ENCODE data around the gene MACIR. TPM values are rescaled to one million over a fixed set of nuclear protein-coding genes. Genes with fewer than 3 reads are reported as not detected.

The MACIR gene
- polyA plus RNA-seq, 5 donors, result 11.4 to 16.8 (median 12.3) TPM

DNA sequence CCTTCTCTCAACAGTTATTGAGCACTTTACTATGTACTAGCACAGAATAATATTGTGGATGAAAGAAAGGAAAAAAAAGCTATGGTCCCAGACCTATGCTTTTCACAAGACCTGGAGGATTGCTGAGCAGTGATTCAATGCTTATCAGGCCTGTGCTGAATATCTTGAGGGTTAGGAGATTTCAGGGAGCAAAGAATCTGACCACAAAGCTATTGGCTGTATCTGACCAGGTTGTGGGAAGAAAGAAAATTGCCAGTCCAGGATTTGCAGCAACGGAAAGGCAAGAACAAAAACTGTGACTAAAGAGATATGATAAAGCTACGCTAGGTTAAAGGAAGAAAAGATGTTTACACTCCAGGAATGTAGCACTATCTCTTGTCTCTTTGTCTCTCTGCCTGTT is 14.9 kb upstream of the MACIR start:
- no peak for DNase-seq

DNA sequence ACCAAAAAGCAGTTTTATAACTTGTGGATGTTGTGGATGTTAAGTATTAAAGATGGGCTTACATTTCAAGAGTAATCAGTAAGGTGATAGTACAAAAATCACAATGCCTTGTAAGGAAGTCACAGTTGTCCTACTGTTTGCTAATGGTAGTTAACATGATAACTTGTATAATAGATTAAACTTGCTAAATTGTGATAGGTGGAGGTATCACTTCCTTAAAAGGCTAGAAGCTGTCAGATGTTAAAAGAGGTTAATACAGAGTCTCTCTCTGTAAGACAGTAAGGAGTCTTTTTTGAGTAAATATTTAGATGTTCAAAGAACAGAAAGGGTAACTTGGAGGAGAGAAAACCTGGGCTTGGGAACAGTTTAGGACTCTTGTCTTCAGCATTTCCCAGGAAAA is 14.2 kb upstream of the MACIR start:
- no peak for DNase-seq

DNA sequence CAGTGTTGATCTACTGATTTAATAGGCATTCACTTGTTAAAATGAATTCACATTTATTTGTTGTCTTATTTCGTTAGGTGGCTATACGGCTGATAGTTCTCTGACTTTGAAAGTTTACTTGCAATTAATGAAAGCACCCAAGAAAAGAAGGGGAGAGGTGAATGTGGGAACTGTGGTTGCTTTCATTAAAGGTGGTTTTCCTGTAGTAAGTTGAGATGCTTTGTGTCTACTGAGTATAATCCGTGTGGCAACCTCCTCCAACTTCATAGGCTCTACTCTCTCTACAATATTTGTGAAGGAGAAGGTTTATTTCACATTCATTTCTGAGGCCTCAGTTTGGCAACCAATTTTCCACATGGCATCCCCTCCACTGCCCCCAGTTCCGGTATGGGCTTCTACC is 12.8 kb upstream of the MACIR start:
- no peak for DNase-seq

DNA sequence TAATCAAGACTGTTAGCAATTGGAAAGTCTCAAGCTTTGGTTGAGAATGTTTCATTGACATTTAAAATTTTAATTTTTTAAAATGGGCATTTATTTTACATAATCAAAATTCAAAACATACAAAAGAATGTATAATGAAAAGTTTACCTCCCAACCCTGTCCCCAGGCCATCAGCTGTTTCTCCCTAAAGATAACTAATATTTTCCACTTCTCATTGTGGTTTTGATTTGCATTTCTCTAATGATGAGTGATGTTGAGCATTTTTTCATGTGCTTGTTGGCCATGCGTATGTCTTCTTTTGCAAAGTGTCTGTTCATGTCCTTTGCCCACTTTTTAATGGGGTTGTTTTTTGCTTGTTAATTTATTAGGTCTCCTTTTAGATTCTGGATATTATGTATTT is 11.4 kb upstream of the MACIR start:
- DNase-seq, result no peak

DNA sequence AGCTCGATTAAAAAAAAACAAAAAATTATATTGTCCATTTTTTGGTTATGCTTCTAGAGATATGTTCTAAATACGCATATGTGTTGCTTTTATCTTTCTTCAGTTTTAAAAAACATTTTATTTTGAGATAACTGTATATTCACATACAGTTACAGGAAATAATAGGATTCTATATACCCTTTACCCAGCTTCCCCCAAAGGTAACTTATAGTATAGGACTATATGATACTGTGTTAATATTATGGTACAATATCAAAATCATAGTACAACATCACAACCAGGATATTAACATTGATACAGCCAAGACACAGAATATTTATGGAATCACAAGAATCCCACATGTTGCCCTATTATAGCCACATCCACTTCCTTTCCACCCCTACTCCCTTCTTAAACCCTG is 9.5 kb upstream of the MACIR start:
- no peak for DNase-seq

DNA sequence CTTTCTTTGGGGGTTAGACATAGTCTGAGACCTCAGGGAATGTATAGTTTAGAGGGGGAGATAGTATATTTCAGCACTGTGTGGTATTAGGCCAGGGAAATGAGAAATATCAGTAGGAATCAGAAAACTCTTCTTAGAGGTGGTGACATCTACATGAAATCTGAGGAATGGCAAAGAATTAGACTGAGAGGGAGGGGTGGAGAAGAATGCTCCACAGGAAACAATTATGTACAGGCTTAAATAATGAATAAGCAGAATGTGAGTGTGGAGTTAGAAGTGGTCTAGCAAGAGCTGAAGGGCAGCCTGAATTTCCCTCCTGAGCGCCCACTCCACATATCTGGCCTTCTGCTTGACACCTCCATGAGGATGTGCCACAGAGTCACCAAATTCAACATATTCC is 3.6 kb upstream of the MACIR start:
- no peak for DNase-seq

DNA sequence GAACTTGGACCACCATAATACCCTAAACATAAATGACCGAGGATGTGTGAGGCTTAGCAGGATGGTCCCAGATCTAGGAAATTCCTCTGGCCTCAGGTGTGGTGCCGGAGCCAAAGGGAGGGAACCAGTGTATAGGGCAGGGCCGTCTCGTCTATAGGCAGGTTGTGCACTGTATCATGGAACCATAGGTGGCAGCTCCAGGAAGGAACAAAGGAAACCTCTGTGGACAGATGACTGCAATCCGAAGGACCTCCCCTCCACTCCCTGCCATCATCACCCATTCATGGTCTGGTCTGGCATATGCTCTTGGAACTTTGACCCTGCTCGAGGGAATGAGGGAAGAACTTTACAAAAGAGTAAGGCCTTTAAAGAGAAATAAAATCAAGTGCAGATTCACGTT is 2.9 kb upstream of the MACIR start:
- DNase-seq, result no peak

DNA sequence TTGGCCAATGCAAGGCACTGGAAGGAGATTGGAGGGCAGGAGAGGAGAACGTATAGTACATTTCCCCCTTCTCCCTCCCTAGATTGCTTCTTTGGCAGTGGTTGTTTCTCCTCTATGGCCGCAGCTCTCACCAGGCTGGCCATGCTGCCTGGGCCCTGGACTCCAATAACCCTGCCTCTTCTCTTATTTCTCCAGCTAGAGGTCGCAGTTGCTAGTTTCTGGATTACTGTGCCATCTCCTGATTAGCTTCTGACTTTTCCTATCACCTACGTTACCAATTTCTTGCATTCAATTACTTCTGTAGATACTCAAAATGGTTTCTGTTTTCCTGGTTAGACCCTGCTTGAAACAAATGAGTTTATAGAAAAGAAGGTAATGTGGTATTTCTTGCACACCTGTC is 2.4 kb upstream of the MACIR start:
- DNase-seq, result no peak

DNA sequence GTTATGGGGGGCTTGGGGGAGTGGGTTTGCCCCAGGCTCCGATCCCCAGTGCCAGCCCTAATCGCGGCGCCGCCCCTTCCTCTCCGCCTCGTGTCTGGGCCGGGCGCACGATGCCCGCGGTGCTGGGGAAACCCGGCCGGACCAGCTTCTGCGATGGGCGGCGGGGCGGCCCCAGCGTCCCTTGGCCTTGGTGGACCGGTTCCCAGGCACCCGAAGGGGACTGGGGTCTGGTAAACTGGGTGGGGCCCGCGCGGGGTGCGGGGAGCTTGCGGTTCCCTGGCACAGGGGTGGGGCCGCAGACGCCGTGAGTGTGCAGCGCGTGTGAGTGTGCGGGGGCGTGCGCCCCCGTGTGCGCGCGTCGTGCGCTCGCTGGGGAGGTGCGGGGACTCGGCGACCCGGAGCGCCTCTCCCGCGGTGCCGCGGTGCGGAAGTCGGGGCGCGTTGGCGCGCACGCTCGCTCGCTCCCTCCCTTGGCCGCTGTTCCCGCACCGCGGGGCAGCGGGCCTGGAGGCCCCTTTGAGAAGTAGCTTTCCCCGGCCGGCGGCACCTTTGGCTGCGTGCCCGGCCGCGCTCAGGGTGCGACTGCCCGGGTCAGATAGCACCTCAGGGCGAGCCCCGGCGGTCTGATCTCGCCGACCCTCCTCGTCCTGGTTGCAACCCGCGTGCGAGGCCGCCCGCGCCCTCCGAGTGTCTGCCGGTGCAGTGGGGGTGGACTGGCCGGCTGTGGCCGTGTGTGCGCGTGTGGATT is 568 bp downstream of the MACIR start:
- peak; percentile 53 to 57 for DNase-seq

DNA sequence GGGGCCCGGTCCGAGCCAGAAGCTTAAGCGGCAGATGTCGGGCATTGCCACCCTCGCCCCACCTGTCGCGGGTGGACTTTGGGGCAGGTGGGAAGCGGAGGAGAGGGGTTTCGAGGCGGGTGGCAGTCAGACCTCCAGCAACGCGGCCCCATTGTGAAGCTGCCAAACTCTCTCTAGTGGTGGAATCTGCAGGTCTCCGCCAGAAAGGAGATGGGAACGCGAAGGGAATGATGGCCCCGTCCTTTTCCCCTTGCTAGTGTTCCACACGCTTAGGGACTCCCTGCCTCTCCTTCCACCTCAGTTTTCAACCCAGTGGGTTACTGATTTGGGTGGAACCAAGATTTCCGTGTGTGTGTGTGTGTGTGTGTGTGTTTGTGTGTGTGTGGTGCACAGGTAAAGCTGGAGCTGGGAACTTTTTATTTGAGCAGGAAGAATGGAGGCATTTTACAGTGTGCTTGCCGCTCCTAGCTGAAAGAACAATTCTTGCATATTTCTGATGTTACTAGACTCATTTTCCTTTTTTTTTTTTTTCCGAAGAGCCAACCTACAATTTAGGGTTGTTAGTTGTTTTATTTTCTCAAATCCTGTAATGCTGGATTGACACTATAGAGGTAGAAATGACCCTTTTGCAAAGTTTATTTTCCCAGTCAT is 1.3 kb downstream of the MACIR start:
- no peak for DNase-seq

DNA sequence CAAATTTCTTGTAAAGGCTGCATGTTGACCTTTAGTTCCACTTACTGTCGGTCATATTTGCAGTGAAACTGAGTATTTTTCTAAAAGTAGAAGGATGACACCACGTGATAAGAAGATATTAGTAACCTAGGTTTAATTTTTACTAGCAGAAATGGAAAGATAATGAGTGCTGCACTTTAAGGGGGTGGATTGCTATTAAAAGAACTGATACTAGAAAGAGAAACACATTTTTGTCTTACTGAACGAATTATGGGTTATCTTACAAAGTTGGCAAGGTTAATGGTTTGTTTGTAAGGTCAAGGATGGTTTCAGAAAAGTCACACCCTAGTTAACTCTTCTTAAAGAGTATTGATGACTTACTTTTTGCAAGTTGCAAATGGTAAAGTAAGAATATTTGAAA is 2.4 kb downstream of the MACIR start:
- no peak for DNase-seq

DNA sequence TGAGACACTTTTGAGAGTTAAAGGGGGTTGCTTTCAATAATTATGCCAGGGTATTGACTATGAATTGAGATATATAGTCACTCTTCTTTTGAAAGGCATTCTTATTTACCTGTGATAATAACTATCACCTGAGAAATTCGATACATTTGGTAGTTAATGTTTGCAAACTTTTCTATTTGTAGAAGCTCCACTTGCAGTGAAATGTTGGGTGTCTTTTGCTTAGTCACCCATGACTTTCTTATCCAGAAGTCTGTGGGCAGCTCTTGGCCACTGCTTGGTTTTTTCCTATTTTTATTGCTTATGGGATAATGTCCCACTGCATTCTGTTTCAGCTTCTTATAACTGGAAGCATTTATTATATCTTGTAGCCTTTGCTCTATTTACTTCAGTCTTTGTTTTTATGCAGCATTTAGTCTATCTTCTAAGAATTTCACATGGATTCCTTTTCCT is 3.9 kb downstream of the MACIR start:
- DNase-seq, result no peak

DNA sequence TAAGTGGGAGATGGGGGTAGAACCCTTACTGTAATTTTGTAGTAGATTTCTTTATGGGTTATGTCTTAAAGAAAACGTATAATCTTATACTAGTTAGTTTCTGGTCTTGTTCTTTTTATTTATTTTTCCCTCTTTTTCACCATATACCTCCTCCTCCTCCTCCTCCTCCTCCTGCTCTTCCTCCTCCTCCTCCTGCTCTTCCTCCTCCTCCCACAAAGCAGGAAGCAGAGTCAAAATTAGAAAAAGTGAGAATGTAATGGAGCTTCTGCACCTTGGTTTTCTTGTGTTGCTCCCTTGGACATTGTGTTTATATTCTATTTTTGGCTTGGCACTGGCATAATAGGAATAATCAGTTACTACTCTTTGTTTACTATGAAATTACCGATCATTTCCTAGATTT is 4.5 kb downstream of the MACIR start:
- peak in 1 of 2 donors; percentile 6 for DNase-seq

DNA sequence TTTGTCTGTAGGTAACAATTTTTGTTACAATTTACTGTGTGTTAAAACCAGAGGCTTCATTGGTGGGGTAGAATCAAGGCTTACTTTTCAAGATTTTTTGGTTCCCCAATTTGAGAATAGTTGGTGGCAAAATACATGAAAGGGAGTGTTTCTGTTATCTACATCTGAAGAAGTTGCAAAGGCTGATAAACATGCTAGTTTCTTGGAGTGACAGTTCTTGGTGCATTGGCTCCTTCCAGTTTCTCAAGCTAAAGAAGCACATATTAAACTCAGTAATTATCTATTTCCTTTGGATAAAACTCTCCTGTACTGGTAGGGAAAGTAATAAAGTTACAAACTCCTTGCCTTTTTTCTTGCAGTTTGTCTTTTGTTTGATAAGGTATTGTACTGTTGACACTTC is 5.9 kb downstream of the MACIR start:
- no peak for DNase-seq

DNA sequence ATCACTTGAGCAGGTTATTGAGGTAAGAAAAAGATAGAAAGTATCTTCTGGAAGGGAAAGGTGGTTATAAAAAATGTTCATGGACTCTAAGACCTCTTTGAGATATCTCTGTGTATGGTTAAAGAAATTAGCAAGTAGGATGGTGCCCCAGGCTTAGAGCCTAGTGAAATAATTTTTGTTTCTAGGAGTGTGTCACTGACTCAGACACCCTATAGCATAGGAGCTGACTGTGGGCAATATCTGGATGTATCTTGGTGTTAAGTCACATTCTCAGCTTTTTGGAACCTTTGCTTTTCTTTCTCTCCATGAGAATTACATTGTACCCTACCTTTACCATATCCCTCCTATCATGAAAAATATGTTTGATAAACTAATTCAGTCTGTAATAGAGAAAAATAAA is 12.0 kb downstream of the MACIR start:
- DNase-seq, result no peak

DNA sequence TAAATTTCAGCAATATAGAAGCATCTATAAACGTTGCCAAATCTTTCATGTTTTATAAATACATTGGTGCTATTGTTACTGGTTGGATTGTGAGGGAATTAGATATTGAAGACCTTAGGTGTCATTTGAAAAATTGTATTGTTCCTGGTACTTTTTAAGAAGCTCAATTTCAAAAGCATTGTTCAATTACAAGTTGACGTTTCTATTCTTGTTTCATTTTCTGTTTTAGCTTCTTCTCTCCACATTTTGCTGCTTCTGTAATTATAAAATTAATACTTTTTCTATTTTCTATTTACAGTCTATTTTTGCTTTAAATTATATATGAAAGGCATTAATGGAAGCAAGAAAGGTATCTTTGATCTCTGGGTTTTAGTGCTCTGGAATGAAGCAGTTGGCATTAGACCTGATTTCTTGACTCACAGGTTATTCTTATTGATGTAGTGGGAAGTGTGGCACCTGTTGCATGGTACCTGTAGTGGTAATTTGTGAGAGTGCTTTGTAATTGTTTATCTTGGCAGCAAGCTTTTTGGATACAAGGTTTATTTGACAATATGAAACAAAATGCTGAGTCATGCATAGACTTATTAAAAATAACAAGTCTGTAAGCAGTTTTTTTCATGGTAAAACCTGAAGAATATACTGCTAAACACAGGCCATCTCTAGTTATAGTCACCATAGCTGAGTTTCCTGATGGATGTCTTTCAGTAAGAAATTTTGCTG is 13.2 kb downstream of the MACIR start:
- no peak for DNase-seq

DNA sequence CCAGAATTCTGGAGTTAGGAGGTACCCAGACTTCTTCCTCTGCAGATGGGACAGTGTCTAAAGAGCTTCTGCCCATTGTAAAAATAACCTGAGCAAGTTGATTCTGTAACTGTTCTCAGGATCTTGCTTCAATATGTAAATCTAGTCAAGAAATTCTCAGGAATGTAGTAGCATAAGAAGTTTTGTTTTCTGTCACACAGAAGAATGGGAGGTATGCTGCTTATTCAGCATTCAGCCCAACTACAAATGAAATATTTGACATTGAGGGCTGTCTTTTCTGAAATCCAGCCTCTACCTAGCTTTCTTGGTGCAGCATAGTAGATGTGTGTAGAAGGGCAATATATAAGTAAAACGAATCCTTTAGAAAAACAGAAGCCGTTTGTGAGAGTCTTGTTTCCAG is 13.8 kb downstream of the MACIR start:
- DNase-seq, result no peak

DNA sequence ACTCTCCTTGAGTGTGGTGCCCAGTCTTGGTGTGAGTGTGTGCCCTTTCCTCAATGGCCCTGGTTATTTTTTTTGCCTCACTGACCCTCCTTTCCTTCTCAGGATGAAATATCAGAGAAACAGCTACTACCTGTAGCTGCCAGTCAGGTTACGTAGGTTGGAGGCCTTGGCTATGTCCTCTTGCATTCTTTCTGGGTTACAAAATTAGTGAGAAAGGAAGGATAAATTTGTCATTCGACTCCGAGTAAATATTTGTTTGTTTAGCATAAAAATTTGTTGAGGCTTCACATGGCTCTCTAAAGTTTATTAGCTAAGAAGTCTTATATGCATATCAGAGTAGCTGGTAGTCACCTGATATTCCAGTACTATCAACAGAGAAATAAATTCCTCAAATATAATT is 15.4 kb downstream of the MACIR start:
- DNase-seq, result no peak

DNA sequence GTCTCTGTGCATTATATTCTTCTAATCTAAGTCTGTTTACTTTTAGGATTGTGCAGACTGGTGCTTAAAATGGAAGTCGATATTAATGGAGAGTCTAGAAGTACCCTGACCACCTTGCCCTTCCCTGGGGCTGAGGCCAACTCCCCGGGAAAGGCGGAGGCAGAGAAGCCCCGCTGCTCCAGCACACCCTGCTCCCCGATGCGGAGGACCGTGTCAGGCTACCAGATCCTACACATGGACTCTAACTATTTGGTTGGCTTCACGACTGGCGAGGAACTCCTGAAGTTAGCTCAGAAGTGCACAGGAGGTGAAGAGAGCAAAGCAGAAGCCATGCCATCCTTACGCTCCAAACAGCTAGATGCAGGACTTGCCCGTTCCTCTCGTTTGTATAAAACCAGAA is 17.3 kb downstream of the MACIR start:
- DNase-seq, result no peak

DNA sequence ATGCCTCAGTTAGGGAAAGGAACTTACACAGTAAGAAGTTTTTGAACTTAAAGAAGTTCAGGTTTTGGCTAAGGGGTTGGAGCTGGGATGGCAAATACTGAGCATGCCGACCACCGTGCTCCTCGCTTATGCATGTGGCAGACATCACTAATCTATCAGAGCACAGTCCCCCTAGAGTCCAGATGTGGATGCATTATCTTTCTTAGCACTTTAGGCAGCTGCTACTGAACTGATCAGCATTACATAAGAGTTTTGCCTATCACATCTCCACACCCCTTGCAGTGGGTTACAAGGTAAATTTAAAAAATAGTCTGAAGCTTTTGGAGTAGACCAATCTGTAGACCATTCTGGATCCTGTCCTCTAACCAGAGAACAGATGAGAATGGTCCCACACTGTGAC is 22.4 kb downstream of the MACIR start:
- no peak for DNase-seq

DNA sequence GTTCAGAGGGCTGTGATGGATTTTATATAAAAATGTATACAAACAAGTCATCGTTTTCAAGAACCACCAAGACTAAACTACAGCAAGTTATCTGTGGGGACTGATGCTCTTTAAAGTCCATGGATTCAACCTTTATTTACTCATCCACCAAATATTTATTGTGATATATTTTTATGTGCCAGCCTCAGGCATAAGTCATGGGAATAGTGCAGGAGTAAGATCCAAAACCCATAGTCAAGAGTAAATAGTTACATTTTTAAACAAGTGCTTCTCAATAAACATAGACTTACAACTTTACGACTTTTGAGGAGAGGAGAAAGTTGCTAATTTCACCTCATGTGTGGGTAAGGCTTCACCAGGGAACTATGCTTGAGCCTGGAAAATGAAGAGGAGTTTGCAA is 24.6 kb downstream of the MACIR start:
- no peak for DNase-seq

DNA sequence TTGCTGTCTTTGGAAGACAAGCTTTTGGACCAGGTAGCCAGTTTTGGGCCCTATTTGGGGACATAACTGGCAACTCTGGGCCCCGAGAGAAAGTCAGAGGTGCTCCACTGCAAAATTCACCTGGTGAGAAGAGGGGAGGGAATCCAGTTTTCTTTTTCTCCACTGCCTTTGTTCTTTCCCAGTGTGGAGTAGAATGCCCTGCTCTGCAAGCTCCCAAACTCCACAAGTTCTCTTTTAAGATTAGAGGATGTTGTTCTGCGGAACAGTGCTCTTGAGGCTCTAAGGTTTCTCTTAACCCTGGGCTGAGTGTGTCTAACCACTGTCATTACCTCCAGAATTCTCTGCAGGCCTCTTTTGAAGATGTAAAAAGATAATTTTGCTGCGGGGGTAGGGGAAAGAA is 25.3 kb downstream of the MACIR start:
- DNase-seq, result no peak

DNA sequence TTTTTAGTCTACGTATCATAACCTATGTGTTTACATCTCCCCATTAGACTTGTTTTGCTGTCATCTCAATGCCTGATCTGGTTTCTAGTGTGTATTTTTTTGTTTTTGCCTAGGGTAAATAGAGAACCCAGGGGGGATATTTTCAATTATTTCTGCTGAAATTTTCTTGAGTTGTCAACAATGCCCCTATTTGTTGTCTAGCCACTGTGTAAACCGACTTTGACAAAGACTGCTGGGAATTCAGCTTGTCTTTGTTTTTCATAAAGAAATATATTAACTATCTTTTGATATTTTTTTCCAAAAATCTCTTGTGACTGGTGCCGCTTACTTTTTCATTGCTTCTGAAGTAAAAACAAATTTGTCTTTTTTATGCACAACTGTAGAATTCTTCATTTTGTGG is 28.1 kb downstream of the MACIR start:
- no peak for DNase-seq

All from right lung (tissue), 5 donors.